OCI-LY7 (cell line): ENCODE measurements around the gene MMP24OS.

Source experiments
- EZH2phosphoT487 ChIP-seq: fragments of 200-600 bp; sonication (generic); IDR thresholded peaks from 2 replicates; pipeline ENCODE4 v1.6.1; 2018; ENCODE audit warnings: low read depth, borderline replicate concordance, mild to moderate bottlenecking, mixed run types, antibody characterized with exemption, low read length, moderate library complexity, mixed read lengths
- TF ChIP-seq, protein P1 (sequence below): fragments of 200-600 bp; sonication (generic); conservative IDR thresholded peaks from 2 replicates; pipeline ENCODE4 v1.5.1; 2014; ENCODE audit warnings: mild to moderate bottlenecking, antibody characterized with exemption, low read length, moderate library complexity, mixed read lengths

DNA sequence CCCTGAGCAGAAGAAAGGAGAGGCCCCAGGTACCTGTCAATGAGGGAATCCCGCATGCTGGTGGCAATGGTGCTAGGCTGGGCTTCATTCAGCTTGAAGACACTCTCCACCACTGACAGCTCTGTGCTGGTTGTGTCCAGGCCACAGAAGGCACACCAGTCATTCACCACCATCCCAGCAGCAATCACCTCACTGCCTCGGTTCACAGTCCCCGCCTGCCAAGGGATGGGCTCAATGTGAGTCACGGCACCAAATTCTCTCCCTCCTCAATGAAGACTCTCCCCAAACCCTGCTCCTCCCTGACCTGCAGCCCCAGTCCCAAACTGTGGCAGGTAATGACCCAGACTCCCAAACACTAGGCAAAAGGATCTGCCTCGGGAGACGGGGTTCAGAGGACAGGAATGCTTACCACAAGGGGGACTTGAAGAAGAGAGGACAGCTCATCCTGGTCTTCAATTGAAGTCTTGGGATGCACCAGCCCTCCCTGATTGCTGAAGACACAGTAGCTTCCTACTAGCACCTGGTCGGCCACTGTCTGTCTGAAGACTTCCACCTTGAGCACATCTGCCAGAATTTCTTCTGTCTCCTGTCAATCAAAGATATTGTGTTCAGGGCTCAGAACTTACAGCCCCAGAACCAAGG lies 1.7 kb upstream of the MMP24OS start:
- TF ChIP-seq, protein P1, sequence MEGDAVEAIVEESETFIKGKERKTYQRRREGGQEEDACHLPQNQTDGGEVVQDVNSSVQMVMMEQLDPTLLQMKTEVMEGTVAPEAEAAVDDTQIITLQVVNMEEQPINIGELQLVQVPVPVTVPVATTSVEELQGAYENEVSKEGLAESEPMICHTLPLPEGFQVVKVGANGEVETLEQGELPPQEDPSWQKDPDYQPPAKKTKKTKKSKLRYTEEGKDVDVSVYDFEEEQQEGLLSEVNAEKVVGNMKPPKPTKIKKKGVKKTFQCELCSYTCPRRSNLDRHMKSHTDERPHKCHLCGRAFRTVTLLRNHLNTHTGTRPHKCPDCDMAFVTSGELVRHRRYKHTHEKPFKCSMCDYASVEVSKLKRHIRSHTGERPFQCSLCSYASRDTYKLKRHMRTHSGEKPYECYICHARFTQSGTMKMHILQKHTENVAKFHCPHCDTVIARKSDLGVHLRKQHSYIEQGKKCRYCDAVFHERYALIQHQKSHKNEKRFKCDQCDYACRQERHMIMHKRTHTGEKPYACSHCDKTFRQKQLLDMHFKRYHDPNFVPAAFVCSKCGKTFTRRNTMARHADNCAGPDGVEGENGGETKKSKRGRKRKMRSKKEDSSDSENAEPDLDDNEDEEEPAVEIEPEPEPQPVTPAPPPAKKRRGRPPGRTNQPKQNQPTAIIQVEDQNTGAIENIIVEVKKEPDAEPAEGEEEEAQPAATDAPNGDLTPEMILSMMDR, result no peak
- no peak for TF ChIP-seq EZH2phosphoT487
